Left forelimb (tissue), 1 donor: ENCODE measurements around the gene NAV3.

ENCODE experiments used
- DNase-seq: peaks from one replicate; pipeline ENCODE4 v3.0.0-alpha.2; 2018; ENCODE audit warnings: low spot score

NAV3 gene, protein sequence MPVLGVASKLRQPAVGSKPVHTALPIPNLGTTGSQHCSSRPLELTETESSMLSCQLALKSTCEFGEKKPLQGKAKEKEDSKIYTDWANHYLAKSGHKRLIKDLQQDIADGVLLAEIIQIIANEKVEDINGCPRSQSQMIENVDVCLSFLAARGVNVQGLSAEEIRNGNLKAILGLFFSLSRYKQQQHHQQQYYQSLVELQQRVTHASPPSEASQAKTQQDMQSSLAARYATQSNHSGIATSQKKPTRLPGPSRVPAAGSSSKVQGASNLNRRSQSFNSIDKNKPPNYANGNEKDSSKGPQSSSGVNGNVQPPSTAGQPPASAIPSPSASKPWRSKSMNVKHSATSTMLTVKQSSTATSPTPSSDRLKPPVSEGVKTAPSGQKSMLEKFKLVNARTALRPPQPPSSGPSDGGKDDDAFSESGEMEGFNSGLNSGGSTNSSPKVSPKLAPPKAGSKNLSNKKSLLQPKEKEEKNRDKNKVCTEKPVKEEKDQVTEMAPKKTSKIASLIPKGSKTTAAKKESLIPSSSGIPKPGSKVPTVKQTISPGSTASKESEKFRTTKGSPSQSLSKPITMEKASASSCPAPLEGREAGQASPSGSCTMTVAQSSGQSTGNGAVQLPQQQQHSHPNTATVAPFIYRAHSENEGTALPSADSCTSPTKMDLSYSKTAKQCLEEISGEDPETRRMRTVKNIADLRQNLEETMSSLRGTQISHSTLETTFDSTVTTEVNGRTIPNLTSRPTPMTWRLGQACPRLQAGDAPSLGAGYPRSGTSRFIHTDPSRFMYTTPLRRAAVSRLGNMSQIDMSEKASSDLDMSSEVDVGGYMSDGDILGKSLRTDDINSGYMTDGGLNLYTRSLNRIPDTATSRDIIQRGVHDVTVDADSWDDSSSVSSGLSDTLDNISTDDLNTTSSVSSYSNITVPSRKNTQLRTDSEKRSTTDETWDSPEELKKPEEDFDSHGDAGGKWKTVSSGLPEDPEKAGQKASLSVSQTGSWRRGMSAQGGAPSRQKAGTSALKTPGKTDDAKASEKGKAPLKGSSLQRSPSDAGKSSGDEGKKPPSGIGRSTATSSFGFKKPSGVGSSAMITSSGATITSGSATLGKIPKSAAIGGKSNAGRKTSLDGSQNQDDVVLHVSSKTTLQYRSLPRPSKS (N-terminal part only)

DNA sequence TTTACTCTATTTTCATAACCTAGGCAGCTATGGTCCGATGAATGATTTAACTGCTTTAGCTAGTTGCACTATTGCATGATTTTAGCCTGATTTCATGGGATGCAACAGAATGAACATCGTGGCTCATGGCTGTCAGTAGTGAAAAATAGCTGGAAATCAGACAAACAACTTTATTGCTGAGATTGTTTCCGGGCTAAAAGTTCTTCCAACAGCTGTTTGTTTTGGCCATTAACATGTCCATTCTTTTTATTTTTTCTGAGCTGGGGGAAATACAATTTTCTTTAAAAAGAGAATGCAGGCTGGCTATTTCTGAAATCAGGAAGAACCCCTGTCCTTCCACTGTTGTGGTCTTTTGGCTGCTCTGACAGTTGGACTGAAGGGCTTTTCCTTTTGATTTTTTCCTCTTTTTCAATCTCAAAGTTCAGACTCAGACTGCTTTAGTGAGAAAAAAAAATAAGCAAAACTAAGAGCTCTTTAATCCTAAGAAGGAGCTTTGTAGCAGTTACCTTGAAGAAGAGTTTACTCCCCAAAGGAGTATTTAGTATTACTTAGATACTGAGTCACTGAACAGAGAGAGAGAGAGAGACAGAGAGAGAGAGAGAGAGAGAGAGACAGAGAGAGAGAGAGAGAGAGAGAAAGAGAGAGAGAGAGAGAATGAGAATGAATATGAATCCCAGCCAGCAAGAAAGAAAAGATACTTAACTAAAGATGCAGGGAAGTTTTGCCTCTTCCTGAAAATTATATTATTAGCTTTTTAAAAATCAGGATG, at the start of gene NAV3:
Gene NAV3, plus strand, starts transcription at position 312 of the 769 bp plus-strand sequence. CDS start 568 bp downstream, outside the sequence.
- no peak for DNase-seq

DNA sequence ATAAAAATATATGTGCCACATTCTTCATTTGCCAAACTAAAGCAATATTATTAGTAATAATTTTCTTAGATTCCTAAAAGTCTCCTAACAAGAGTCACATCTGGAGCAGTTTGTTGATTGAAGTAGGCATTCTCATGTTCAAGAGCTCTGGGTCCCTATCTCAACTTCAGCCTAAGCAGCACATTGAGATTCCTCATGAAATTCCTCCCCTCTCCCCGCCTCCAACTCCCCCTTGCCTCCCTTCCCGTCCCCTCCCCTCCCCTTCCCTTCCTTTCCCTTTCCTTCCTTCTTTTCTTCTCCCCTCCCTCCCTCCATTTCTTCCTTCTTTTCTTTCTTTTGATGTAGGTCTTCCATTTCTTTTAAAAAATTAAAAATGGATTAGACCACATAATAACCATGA, 48.7 kb upstream of the NAV3 start:
- no peak for DNase-seq

DNA sequence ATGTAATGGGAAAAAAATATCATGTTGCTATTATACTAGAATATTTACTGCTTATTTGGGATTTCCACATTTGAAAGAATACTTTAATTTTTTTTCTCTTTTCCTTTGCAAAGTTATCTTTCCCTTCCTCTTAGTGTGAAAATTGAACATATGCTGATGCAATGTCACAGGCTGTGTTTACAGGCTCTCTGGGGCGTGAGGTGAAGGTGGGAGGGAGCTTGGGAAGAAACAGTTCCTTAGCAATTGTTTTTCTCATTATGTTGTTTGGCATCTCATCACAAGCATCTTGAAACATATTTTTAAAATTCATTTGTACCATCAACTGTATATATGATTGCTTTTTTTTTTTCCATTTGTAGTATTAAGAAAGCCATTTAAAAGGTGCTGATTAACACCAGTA, 47.9 kb upstream of the NAV3 start:
- DNase-seq: no peak

DNA sequence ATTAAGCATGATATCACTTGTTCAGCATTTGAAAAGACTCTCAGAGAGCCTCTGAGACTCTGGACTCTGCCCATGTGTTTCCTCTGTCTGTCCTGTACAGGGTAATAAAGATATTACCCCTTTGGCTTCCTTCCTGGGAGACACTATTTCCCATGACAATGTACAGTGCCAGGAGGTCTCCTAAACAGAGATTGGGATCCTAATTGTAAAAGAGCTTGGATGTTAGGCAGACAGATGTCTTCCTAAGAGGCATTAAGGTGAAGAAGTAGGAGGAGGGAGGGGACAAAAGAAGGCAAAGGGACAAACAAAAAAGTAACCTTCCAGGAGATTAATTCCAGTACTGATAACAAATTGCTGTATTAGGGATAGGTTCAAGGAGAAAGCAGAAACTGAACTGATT, 45.5 kb upstream of the NAV3 start:
- DNase-seq: no peak

DNA sequence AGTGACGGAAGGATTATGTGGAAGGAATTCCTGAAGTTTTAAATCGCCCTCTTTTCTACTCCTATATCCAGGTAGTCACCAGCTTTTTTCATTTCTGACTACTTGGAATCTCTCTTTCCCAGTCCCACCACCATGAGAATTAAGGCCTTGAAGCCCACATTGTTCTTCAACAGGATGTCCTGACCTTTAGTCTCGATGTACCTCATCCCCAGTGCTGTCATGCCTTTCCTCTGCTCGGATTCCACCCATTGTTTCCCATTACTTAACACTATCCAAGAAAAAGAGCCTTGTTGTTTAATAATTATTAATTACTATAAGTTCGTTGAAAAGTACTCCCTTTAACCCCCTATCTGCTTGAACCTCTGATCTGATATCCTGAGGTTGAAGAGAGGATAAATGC, 44.0 kb upstream of the NAV3 start:
- no peak for DNase-seq

DNA sequence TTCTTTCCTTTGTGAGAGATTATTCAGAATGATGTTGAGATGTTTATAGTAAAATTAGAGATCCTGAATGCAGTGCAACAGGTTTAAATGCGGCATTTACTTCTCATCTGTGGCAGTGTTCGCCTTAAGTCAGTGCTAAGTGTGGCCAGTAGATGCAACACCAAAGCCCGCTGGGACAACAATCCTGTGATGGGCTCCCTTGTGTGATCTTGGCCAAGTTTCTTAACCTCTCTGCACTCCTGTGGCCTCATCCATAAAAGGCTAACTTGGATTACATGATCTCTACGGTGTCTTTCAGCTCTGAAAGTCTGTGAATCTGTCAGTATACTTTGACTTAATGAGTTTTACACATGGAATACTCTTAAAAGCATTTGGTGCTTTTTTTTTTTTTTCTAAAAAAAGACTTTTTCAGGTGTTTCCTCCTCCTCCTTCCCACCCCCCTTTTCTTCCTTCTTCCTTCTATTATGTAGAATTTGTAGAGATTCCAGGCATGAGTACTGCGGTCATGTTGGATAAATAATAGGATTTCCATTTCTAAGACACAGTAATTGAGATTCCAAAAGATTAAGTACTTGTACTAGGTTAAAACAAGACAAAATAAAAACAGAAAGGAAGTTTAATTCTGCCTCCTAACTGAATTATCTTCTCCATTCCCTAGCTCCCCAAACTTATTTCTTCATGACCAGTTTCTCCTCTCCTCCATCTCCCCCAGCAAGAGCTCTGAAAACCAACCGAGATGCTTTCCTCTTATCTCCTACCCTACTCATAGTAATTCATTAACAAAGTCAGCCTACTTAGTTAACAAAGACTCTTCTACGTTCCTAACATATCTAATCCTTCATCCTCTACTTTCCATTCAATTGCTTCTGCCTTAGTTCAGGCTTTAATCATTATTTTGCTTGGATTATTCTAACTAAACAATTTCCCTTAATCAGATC, 42.2 kb upstream of the NAV3 start:
- DNase-seq: no peak

DNA sequence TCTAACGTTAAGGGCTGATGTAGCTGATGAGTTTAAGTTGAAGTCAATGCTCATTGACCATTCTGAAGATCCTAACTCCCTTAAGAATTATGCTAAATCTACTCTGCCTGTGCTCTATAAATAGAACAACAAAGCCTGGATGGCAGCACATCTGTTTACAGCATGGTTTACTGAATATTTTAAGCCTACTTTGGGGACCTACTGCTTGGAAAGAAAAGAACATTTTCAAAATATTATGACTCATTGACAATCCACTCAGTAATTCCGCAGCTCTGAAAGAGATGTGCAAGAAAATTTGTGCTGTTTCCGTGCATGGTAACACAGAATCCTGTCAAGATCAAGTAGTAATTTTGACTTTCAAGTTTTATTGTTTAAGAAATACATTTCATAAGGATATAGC, 35.0 kb upstream of the NAV3 start:
- DNase-seq: no peak

DNA sequence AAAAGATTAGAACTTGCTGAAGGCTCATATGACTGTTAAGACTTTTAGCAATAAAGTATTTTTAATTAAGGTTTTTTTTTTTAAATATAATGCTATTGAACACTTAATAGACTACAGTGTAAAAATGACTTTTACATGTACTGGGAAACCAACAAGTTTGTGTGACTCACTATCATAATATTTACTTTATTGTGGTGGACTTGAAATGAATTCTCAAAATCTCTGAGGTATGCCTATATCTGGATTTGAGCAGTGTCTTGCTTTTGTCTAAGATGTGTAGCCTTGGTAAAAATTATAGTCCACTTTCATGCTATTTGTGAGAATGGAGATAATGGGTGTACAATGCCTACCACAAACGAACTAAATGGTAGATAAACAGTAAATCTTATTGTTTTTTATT, 33.9 kb upstream of the NAV3 start:
- no peak for DNase-seq

DNA sequence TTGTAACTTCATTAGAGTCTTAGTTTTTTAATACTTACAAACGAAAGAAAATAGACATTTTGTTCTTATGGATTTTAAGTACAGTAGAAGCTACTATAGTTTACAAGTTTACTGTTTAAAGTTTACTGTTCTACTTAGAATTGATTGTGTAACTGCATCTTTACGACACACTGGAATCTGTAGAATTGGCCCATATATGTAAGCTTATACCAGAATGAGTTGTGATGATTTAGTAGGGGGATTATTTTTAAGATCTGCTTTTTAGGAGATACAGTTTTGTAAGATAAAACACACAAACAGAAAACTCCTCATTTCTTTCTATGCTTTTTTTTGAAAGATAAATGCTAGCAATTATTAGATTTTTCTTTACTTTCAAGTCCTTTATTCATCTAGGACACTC, 30.2 kb upstream of the NAV3 start:
- no peak for DNase-seq

DNA sequence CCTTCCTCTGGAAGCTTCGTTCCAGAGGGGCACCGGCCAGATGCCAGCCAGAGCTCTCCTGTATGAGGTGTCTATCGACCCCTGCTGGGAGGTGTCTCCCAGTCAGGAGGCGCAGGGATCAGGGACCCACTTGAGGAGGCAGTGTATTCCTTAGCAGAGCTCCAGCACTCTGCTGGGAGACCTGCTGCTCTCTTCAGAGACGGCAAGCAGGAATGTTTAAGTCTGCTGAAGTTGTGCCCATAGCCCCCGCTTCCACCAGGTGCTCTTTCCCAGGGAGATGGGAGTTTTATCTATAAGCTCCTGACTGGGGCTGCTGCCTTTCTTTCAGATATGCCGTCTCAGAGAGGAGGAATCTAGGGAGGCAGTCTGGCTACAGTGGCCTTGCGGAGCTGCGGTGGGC, 22.2 kb upstream of the NAV3 start:
- DNase-seq: no peak

DNA sequence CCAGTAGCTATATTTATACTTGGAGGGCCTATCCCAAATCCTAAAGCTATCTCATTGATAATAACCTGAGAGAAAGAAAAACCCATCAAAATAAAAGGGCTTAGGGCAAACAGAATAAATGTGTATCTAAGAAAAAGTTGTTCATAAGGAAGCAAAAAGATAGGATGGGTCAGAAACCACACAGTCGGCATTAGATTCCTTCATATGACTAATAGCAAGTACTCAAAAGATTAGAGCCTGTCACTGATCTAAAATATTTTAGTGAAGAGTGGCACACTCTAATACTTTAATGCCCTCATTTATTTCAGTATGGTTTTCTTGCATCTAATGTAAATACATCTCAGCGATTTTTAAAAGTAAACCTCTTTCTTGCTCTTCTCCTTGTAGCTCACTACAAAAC, 17.1 kb upstream of the NAV3 start:
- no peak for DNase-seq

DNA sequence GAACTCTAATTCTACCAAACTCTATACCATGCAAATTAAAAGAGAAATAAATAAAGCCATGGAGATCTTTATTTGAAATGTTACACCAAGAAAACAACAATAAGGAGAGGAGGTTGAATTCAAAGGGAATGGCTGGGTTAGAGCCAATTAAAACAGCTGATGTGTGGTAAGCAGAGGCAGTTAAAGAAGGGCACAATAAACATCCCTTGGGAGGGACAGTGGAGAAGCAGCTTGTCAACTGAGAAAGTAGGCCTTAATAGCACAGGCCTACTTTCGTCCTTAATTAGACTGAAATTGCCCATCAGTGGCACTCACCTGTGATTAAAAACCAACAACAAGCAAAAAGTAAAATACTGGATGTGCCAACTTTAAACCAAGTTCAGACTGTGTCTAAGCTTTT, 16.3 kb upstream of the NAV3 start:
- no peak for DNase-seq

DNA sequence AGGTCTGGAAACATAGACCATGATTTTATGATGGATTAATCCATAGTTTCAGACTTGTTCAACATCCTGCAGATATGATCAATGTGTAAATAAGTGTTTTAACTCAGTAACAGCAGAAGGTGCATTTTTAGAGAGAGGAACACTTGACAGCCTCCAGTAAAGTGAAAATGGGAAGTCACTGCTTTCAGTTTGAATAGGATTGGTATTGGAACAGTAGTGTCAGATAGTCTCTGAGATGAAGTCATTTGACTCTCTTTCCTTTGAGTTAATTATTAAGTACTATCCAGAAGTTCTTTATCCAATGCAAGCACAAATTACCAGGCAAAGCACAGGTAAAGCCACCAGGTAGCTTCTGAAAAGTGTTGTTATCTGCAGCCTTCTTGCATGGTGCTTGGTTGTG, 14.5 kb upstream of the NAV3 start:
- no peak for DNase-seq

DNA sequence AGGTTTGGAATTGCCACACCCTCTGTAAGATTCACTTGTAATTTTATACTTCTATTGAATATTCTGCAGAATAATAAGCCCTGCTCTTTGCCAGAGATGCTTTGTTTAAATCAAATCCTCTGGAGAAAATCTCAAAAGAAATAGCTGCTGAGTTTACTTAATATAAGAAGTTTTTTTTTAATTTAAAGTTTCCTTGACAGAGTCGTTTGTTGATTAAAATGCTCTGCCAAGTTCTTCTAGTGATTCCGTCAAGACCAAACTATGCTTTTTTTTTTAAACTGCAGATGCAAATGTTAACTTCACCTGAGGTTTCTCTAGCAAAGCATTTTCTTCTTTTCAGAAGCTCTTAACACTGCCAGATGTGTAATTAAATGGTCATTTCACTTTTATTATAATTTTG, 13.4 kb upstream of the NAV3 start:
- DNase-seq: no peak

DNA sequence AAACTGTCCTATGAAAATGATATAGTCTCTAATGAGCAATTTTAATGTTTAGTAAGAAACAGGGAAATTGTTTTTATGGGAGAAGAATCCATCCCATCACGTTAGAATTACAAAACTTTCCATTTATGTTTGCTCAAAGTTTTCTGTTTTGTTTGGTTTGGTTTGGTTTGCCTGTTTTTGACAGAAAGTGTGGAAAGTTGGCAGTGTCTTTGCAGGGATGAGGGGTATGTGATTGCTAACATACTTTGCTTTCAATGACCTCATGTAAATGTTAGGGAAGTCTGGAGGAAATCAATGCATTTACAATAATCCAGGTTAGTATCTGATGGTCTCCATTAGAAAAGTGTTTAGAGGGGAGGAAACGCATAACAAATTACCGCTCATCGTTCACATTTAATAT, 12.3 kb upstream of the NAV3 start:
- DNase-seq: no peak

DNA sequence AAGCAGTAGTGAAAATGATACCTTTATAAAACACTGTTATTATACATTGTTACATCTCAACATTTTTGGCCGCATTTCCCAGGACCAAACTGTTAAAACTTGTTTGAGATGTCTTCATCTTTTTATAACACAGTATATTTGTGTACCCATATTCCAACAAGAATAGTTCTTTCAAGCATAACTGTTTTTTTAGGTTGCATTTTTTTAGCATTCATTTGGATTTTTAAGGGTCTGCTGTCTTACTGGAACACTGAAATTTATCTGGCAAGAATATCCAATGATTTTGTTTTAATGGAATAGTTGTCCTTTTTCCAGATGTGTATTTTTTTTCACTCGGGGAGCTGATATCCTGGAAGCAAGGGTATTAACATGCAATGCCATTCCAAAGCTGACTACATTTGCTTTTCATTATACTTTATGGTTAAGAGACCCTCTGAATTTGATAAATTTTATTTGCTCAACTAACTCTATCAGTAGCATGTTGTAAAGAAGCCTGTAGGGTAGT, 8.9 kb upstream of the NAV3 start:
- no peak for DNase-seq

DNA sequence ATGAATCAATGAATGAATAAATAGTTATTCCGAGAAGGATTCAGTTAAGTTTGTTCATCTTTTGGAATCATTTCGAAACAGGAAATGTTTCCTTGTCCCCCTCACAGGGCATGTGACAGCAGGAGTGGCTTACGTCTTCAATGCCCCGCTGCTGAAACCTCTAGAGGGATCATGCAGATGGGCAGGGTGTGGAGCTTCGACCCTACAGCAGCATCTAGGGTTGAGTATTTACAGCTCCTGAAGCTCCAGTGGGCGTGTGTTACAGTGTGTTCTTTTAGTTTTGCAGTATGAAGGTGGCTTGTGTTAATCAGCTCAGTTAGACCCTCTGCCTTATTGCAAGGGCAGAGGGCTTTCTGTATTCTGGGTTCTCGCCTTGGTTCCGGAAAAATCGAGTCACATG, 2.6 kb downstream of the NAV3 start:
- no peak for DNase-seq

DNA sequence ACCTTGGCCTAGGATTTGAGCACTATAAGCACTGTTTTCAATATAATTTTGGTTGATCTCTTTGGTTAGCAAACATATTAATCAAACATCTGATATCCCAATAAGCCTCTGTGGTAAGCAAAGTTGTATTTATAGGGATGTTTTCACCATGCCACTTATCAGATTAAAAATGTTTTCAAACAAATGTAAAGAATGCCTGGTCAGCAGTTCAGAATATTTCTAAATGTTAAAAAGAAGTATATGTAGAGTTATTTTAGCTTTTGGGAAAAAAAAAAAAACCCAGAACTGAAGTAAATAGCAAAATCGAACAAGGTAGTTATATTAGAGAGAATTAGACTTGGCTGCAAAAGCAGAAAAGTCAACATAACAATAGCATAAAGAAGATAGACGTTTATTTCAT, 3.9 kb downstream of the NAV3 start:
- DNase-seq: no peak

DNA sequence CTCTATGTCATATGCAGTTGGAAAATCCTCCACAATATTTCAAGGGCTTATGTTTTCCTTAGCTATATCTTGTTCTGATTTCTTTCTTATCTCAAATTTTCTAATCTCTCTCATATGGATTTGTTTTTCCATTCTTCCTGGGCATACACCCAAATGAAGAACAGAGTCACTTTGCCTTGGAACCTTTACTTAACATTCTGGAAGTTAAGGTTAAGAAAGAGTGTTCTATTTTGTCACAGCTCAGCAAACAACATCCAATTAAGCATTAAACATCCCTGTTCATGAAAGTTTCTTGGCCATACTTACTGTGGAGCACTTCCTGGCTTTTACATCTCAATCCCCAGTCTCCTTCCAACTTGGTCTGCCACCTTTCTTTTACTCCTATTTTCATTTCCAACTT, 5.3 kb downstream of the NAV3 start:
- no peak for DNase-seq

DNA sequence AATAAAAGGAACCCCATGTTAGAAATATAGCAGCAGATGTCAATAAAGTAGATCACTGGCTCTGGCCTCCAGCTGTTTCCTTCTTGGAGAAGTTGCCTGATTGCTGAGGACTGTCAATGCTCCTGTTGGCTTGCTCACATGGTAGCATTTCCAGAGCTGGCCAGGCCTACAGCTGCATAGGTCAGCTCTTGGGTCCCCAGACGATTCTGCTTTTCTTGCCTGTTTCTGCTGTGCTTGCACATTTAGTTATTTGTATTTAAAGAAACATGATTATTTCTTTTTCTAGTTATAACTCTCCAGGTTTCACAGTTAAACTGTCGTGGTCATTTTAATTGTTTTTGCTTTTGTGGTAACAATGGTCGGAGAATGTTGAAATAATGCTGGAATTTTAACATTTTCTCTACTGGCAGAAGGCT, 7.2 kb downstream of the NAV3 start:
- peak; percentile 67 for DNase-seq

DNA sequence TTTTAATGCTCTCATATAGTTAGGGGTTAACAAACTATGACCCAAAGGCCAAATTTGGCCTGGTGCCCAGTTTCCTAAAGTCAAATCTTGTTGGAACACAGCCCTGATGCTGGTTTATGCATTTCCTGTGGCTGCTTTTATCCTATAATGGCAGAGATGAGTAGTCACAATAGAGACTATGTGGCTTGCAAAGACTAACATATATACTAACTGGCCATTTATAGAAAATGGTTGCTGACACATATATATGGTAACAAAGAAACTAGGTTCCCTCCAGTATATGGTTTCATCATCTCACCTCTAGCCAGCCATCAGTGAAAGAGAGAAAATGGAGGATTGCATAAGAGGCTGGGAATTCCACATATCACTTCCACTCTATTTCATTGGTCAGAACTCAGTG, 10.8 kb downstream of the NAV3 start:
- no peak for DNase-seq
